ENCODE measurements around the gene FBN1.

Gene FBN1

GRCh38 chr15:48604567-48604966, 40.9 kb downstream of the FBN1 start:
- Histone ChIP-seq H3K9me3 (ENCODE audit: control insufficient read depth, low read length) (no peaks in the 10 kb centered on the region), H3K27ac (no peak overlapping the region), H3K27me3 (ENCODE audit: control insufficient read depth, insufficient read depth, low read length) (no peaks in the 10 kb centered on the region), H2AFZ (no peak overlapping the region), H3K4me3 (ENCODE audit: low read depth, low read length) (no peak overlapping the region), H3K9ac (no peak overlapping the region), H3K36me3 (ENCODE audit: control insufficient read depth, insufficient read depth, low read length) (no peaks in the 10 kb centered on the region), H3K4me2 (ENCODE audit: low read length) (no peak overlapping the region), H3K79me2 (no peaks in the 10 kb centered on the region), H3K4me1 (no peaks in the 10 kb centered on the region)
- TF ChIP-seq CTCF (IDR thresholded peaks at IDR 0.05), result no peak

- no peak overlapping the region for H2AFZ ChIP-seq
- no peak overlapping the region for H3K9ac ChIP-seq
- no peak for TF ChIP-seq CTCF (IDR thresholded peaks at IDR 0.05)
- H3K79me2 ChIP-seq, result no peaks in the 10 kb centered on the region
- no peaks in the 10 kb centered on the region for H3K4me1 ChIP-seq
- H3K27ac ChIP-seq, result no peak overlapping the region
- H3K9me3 ChIP-seq (ENCODE audit: control insufficient read depth, low read length), result no peaks in the 10 kb centered on the region
- no peak overlapping the region for H3K4me2 ChIP-seq (ENCODE audit: low read length)
- H3K4me3 ChIP-seq (ENCODE audit: low read depth, low read length), result no peak overlapping the region
- H3K36me3 ChIP-seq (ENCODE audit: control insufficient read depth, insufficient read depth, low read length), result no peaks in the 10 kb centered on the region
- H3K27me3 ChIP-seq (ENCODE audit: control insufficient read depth, insufficient read depth, low read length), result no peaks in the 10 kb centered on the region
These were observed 41.6 kb downstream of the FBN1 start for GRCh38 chr15:48603922-48604321.

- Histone ChIP-seq H3K9me3 (ENCODE audit: control insufficient read depth, low read length) (no peaks in the 10 kb centered on the region), H3K36me3 (ENCODE audit: control insufficient read depth, insufficient read depth, low read length) (no peaks in the 10 kb centered on the region), H3K79me2 (no peaks in the 10 kb centered on the region), H3K9ac (no peak overlapping the region), H3K4me2 (ENCODE audit: low read length) (no peak overlapping the region), H3K27me3 (ENCODE audit: control insufficient read depth, insufficient read depth, low read length) (no peaks in the 10 kb centered on the region), H3K4me3 (ENCODE audit: low read depth, low read length) (no peak overlapping the region), H2AFZ (no peak overlapping the region), H3K27ac (no peak overlapping the region), H3K4me1 (no peaks in the 10 kb centered on the region)
- TF ChIP-seq CTCF (IDR thresholded peaks at IDR 0.05), result no peak
These were observed 42.4 kb downstream of the FBN1 start for GRCh38 chr15:48603123-48603500.

- no peak for TF ChIP-seq CTCF (IDR thresholded peaks at IDR 0.05)
- H3K36me3 ChIP-seq (ENCODE audit: control insufficient read depth, insufficient read depth, low read length), result no peaks in the 10 kb centered on the region
- H3K27ac ChIP-seq, result no peak overlapping the region
- no peak overlapping the region for H3K4me3 ChIP-seq (ENCODE audit: low read depth, low read length)
- H3K4me2 ChIP-seq (ENCODE audit: low read length), result no peak overlapping the region
- H2AFZ ChIP-seq, result no peak overlapping the region
- H3K27me3 ChIP-seq (ENCODE audit: control insufficient read depth, insufficient read depth, low read length), result no peaks in the 10 kb centered on the region
- no peaks in the 10 kb centered on the region for H3K9me3 ChIP-seq (ENCODE audit: control insufficient read depth, low read length)
- H3K9ac ChIP-seq, result no peak overlapping the region
- H3K79me2 ChIP-seq, result no peaks in the 10 kb centered on the region
- no peaks in the 10 kb centered on the region for H3K4me1 ChIP-seq
These were observed 43.0 kb downstream of the FBN1 start for GRCh38 chr15:48602358-48603122.

GRCh38 chr15:48601095-48601494, 44.4 kb downstream of the FBN1 start:
- Histone ChIP-seq H3K4me3 (ENCODE audit: low read depth, low read length) (no peak overlapping the region), H3K27ac (no peak overlapping the region), H3K27me3 (ENCODE audit: control insufficient read depth, insufficient read depth, low read length) (no peaks in the 10 kb centered on the region), H2AFZ (no peak overlapping the region), H3K79me2 (no peaks in the 10 kb centered on the region), H3K9me3 (ENCODE audit: control insufficient read depth, low read length) (no peaks in the 10 kb centered on the region), H3K36me3 (ENCODE audit: control insufficient read depth, insufficient read depth, low read length) (no peaks in the 10 kb centered on the region), H3K4me2 (ENCODE audit: low read length) (no peak overlapping the region), H3K9ac (no peak overlapping the region), H3K4me1 (no peaks in the 10 kb centered on the region)
- no peak for TF ChIP-seq CTCF (IDR thresholded peaks at IDR 0.05)

Measured in parathyroid adenoma (tissue), 2 donors.